PC-9 (cell line): Measurements from ENCODE around the gene TMEM125. TPM values are rescaled to one million over a fixed set of nuclear protein-coding genes. Genes with fewer than 3 reads are reported as not detected.

Experiments
- BruUV-seq: library from RNA; stranded (reverse); fragments of 400-500 nt; replicated peaks from 2 replicates; lab custom pipeline; 2021; lab: Mats Ljungman, UMichigan
- CTCF ChIA-PET: fragments of 300-600 bp; sonication (Branson Sonifier 250); formaldehyde crosslinking; loops from one replicate; lab custom pipeline; 2022; ENCODE audit warnings: antibody characterized with exemption; lab: Charles Lee
- POLR2A ChIA-PET: fragments of 300-600 bp; sonication (Branson Sonifier 250); formaldehyde crosslinking; loops from one replicate; lab custom pipeline; 2022; ENCODE audit warnings: antibody characterized with exemption; ENCODE audit not compliant: unreplicated experiment; lab: Charles Lee
- DNase-seq, 2 experiments: peaks; one replicate each; pipeline versions ENCODE4 v3.0.0 to v3.0.0-alpha.2; 2015 to 2022; ENCODE audit warnings: mixed read lengths in 1 of 2
- H2AFZ ChIP-seq: fragments of 200-600 bp; sonication (generic); 2 replicates; pipeline ENCODE4 v1.8.1; 2017; ENCODE audit warnings: antibody characterized with exemption
- H3F3A ChIP-seq: fragments of 200-600 bp; sonication (generic); 2 replicates; pipeline ENCODE4 v1.8.1; 2017; ENCODE audit warnings: antibody characterized with exemption, mild to moderate bottlenecking, low read depth; ENCODE audit not compliant: insufficient read depth
- H3K27ac ChIP-seq: fragments of 200-600 bp; sonication (generic); 2 replicates; pipeline ENCODE4 v1.6.1; 2016; ENCODE audit warnings: mixed run types
- H3K27me3 ChIP-seq: fragments of 200-600 bp; sonication (generic); 2 replicates; pipeline ENCODE4 v1.6.1; 2016; ENCODE audit warnings: low read depth, mixed run types; ENCODE audit not compliant: insufficient read depth
- H3K36me3 ChIP-seq: fragments of 200-600 bp; sonication (generic); 2 replicates; pipeline ENCODE4 v1.6.1; 2016; ENCODE audit warnings: low read depth, mixed run types
- H3K4me1 ChIP-seq: fragments of 200-600 bp; sonication (generic); replicated peaks from 2 replicates; pipeline ENCODE4 v1.6.1; 2016; ENCODE audit warnings: mixed run types; ENCODE audit not compliant: insufficient read depth
- H3K4me2 ChIP-seq: fragments of 200-600 bp; sonication (generic); 2 replicates; pipeline ENCODE4 v1.6.1; 2017; ENCODE audit warnings: mixed run types
- H3K4me3 ChIP-seq: fragments of 200-600 bp; sonication (generic); 2 replicates; pipeline ENCODE4 v1.6.1; 2016; ENCODE audit warnings: mixed run types
- H3K79me2 ChIP-seq: fragments of 200-600 bp; sonication (generic); 2 replicates; pipeline ENCODE4 v1.6.1; 2017; ENCODE audit warnings: low read depth, mixed run types
- H3K9me2 ChIP-seq: fragments of 200-600 bp; sonication (generic); 2 replicates; pipeline ENCODE4 v1.8.1; 2017; ENCODE audit warnings: mild to moderate bottlenecking; ENCODE audit not compliant: insufficient read depth
- H3K9me3 ChIP-seq: fragments of 200-600 bp; sonication (generic); 2 replicates; pipeline ENCODE4 v1.8.1; 2016; ENCODE audit warnings: low read depth; ENCODE audit not compliant: insufficient read depth
- H4K20me1 ChIP-seq: fragments of 200-600 bp; sonication (generic); 2 replicates; pipeline ENCODE4 v1.8.1; 2017; ENCODE audit not compliant: insufficient read depth
- CTCF ChIP-seq: fragments of 200-600 bp; sonication (generic); conservative IDR thresholded peaks from 2 replicates; pipeline ENCODE4 v1.6.1; 2017; ENCODE audit warnings: mixed run types, antibody characterized with exemption, mild to moderate bottlenecking, moderate library complexity
- EZH2 ChIP-seq: fragments of 200-600 bp; sonication (generic); IDR thresholded peaks from 2 replicates; pipeline ENCODE4 v1.8.0; 2017; ENCODE audit warnings: antibody characterized with exemption, low read depth
- intact Hi-C: fragments of 100-400 bp; cut with micrococcal nuclease; formaldehyde crosslinking; loops from one replicate; pipeline ENCODE4 v1.10.0; 2022; ENCODE audit not compliant: unreplicated experiment
- total RNA-seq: library from RNA; stranded (reverse); gene quantifications from 2 replicates; pipeline ENCODE4 v1.2.3, GENCODE V29; 2021

The TMEM125 gene
- total RNA-seq, 1 experiment from 2014 or later = 55.6 TPM

DNA sequence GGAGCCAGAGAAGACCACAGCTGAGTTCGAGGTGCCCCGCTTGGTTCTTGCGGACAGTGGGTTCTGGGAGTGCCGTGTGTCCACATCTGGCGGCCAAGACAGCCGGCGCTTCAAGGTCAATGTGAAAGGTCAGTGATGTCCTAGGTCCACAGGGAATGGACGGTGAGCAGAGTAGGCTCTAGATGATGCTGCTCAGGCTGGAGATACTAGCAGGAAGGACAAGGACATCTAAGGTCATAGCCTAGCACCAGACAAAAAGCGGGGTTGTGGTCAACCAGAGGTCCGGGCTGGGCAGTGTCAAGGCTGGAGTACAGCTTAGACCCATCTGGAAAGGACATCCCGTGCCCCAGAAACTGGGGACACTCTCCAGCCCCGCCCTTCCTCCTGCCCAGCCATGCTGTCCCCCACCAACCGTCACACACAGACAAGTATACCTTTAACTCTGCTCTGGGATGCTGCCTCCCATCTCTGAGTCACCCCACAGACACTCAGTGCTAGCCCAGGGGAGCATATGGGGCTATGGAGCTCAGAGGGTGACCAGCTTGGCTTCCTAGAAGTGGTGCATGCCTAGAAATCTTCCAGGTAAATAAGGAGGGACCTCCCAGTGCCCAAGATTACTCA is 39.7 kb downstream of the TMEM125 start:
- Histone ChIP-seq H3F3A (no peaks in the 10 kb centered on the region), H3K27ac (no peak overlapping the region), H3K4me2 (no peak overlapping the region), H3K9me3 (no peaks in the 10 kb centered on the region), H3K4me3 (no peak overlapping the region), H2AFZ (no peak overlapping the region), H3K27me3 (no peaks in the 10 kb centered on the region), H3K9me2 (no peaks in the 10 kb centered on the region), H3K36me3 (no peaks in the 10 kb centered on the region), H3K79me2 (no peaks in the 10 kb centered on the region), H4K20me1 (no peaks in the 10 kb centered on the region), H3K4me1 (peaks cover 8% of the 10 kb centered on the region; the same call in 1 of the 2 replicates)
- no peak for TF ChIP-seq CTCF
- TF ChIP-seq EZH2 = no peak
- no TSS peak for BruUV-seq
- ChIA-PET POLR2A (interaction anchor here (0.6 to 0.7 kb wide), 2 partner anchors 137 to 172 kb away, joined by 3 read pairs; no protein-coding TSS in a partner anchor), CTCF (interaction anchor here (0.8 kb wide), 1 partner anchor 24 kb away, joined by 3 read pairs; the partner anchor contains the start of gene C1orf210)
- DNase-seq = no peak
- intact Hi-C loops = no loop called here

- TF ChIP-seq EZH2 = no peak
- no peak for TF ChIP-seq CTCF
- no peaks in the 10 kb centered on the region for H3F3A ChIP-seq
- ChIA-PET POLR2A (no interaction called here), CTCF (no interaction called here)
- H3K36me3 ChIP-seq = no peaks in the 10 kb centered on the region
- H3K27me3 ChIP-seq = no peaks in the 10 kb centered on the region
- H2AFZ ChIP-seq = no peak overlapping the region
- no TSS peak for BruUV-seq
- no peak overlapping the region for H3K4me3 ChIP-seq
- peaks cover 8% of the 10 kb centered on the region; the same call in 1 of the 2 replicates for H3K4me1 ChIP-seq
- H3K79me2 ChIP-seq = no peaks in the 10 kb centered on the region
- no peak overlapping the region for H3K4me2 ChIP-seq
- no peaks in the 10 kb centered on the region for H3K9me3 ChIP-seq
- intact Hi-C loops = no loop called here
- H3K9me2 ChIP-seq = no peaks in the 10 kb centered on the region
- no peaks in the 10 kb centered on the region for H4K20me1 ChIP-seq
- no peak for DNase-seq
- H3K27ac ChIP-seq = no peak overlapping the region
Measured at GRCh38 chr1:43311521-43311920, 41.7 kb downstream of the TMEM125 start.

- H2AFZ ChIP-seq = no peak overlapping the region
- ChIA-PET CTCF (no interaction called here), POLR2A (no interaction called here)
- no peaks in the 10 kb centered on the region for H4K20me1 ChIP-seq
- peaks cover 8% of the 10 kb centered on the region; the same call in 1 of the 2 replicates for H3K4me1 ChIP-seq
- no TSS peak for BruUV-seq
- H3K4me2 ChIP-seq = no peak overlapping the region
- no peak for TF ChIP-seq EZH2
- no peak for TF ChIP-seq CTCF
- H3K27ac ChIP-seq = no peak overlapping the region
- H3K9me2 ChIP-seq = no peaks in the 10 kb centered on the region
- H3K36me3 ChIP-seq = no peaks in the 10 kb centered on the region
- no peaks in the 10 kb centered on the region for H3K79me2 ChIP-seq
- no peaks in the 10 kb centered on the region for H3F3A ChIP-seq
- H3K27me3 ChIP-seq = no peaks in the 10 kb centered on the region
- intact Hi-C loops = no loop called here
- no peak for DNase-seq
- no peak overlapping the region for H3K4me3 ChIP-seq
- H3K9me3 ChIP-seq = no peaks in the 10 kb centered on the region
Measured at GRCh38 chr1:43312212-43312623, 42.4 kb downstream of the TMEM125 start.
